Measurements from ENCODE around the gene SPIN1. TPM values are rescaled to one million over a fixed set of nuclear protein-coding genes. Genes with fewer than 3 reads are reported as not detected.

SPIN1 gene
- total and polyA plus RNA-seq, 4 donors, result 40.8 to 93.3 (median 60.5) TPM

DNA sequence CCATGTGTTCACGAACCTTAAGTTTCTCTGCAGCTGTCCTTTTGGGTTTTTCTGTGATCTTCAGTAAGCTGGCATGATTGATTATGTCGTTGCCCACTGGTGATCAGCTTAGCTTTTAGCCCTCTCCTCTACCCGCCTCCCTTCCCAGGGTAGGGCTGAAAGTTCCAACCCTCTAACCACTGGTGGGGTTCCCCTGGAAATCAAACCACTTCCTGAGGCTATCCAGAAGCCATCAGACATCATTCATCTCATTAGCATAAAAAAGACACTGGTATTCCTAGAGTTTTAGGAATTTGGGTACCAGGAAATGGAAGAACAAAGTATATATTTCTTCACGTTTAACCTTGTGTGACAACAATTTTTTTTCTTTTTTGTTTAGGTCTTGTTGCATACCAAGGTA, 29.8 kb downstream of the SPIN1 start:
- H3K4me3 ChIP-seq (ENCODE audit: low read length in 2 of 2), result no peak overlapping the region
- intact Hi-C loops (cut with DNase I), result no loop called here
- ATAC-seq (ENCODE audit: low FRiP score) (no peak), DNase-seq (no peak)
- H3K9me3 ChIP-seq (ENCODE audit: control insufficient read depth, low read length), result peaks cover 6% of the 10 kb centered on the region
- no peaks in the 10 kb centered on the region for H3K36me3 ChIP-seq (ENCODE audit: control insufficient read depth in 1 of 2, insufficient read depth in 2 of 2, low read length in 1 of 2)
- no peak overlapping the region for H3K27ac ChIP-seq (ENCODE audit: low read depth in 1 of 2, low read length in 2 of 2)
- WGBS, 2 donors, result 86% methylated on average over 4 of the region's 4 CpGs
- peaks cover 0 to 2% of the 10 kb centered on the region in 2 donors for H3K4me1 ChIP-seq (ENCODE audit: control insufficient read depth in 1 of 2, insufficient read depth in 2 of 2, low read length in 2 of 2)
- H3K27me3 ChIP-seq (ENCODE audit: control insufficient read depth in 1 of 2, insufficient read depth in 2 of 2, low read length in 1 of 2), result no peaks in the 10 kb centered on the region

DNA sequence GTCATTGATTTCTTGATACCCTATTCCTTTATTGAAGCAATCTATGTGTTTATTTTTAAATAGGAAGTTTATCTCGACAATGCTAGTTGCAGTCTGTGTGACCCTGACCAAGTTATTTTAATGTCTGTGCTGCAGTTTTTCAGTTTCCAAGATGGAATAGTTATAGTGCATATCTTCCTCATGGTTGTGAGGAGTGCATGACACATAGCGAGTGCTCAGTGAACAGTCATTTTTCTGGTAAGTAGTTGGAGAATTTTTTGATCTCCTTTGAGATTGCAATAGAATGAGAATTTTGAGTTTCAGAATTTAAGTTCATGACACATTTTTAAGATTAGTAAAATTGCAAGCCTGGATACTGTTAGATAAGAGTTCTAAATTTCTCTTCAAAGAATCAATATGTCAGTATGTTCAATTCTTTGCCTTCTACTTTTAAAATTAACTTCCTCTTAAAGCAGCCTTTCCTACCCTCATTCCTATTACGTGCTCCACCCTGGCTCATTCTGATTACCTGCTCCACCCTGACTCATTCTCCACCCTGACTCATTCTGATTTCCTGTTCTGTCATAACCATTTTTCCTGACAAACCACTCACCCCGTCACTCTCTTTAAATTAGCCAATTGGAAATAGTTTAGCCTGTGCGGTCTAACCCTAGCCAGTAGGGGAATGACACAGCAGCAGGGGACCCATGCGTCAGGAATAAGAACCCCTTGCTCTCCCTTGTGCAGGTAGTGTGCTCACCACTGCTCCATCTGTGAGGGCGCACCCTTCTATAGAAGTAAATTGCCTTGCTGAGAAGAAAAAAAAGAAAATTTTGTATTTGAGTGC, 30.7 kb downstream of the SPIN1 start:
- Histone ChIP-seq H3K4me3 (ENCODE audit: low read length in 2 of 2) (no peak overlapping the region), H3K4me1 (ENCODE audit: control insufficient read depth in 1 of 2, insufficient read depth in 2 of 2, low read length in 2 of 2) (no peaks in the 10 kb centered on the region), H3K9me3 (ENCODE audit: control insufficient read depth, low read length) (peaks cover 6% of the 10 kb centered on the region), H3K36me3 (ENCODE audit: control insufficient read depth in 1 of 2, insufficient read depth in 2 of 2, low read length in 1 of 2) (no peaks in the 10 kb centered on the region), H3K27me3 (ENCODE audit: control insufficient read depth in 1 of 2, insufficient read depth in 2 of 2, low read length in 1 of 2) (no peaks in the 10 kb centered on the region), H3K27ac (ENCODE audit: low read depth in 1 of 2, low read length in 2 of 2) (no peak overlapping the region)
- WGBS, 2 donors, result 96% methylated on average over 7 of the region's 7 CpGs
- intact Hi-C loops (cut with DNase I), result no loop called here
- ATAC-seq (ENCODE audit: low FRiP score), result no peak
- no peak for DNase-seq

DNA sequence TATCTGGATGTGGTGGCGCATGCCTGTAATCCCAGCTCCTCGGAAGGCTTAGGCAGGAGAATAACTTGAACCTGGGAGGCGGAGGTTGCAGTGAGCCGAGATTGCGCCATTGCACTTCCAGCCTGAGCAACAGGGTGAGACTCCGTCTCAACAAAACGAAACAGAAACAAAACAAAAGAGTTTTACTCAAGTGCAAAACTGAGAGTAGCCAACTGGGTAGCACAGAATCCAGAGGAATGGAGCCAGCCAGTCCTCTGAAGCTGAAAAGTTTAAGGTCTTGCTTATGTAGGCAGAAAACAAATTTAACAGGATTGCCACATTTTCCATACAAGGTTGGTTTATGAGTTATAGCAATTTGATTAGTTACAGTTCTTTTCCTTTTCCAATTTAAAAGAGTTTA, 32.0 kb downstream of the SPIN1 start:
- no peaks in the 10 kb centered on the region for H3K36me3 ChIP-seq (ENCODE audit: control insufficient read depth in 1 of 2, insufficient read depth in 2 of 2, low read length in 1 of 2)
- peaks cover 0 to 5% of the 10 kb centered on the region in 2 donors for H3K4me1 ChIP-seq (ENCODE audit: control insufficient read depth in 1 of 2, insufficient read depth in 2 of 2, low read length in 2 of 2)
- DNase-seq, result no peak
- H3K27me3 ChIP-seq (ENCODE audit: control insufficient read depth in 1 of 2, insufficient read depth in 2 of 2, low read length in 1 of 2), result no peaks in the 10 kb centered on the region
- intact Hi-C loops (cut with DNase I), result no loop called here
- WGBS, 2 donors, result 88 to 92% methylated on average over 7 of the region's 7 CpGs
- H3K4me3 ChIP-seq (ENCODE audit: low read length in 2 of 2), result no peak overlapping the region
- peaks cover 6% of the 10 kb centered on the region for H3K9me3 ChIP-seq (ENCODE audit: control insufficient read depth, low read length)
- no peak overlapping the region for H3K27ac ChIP-seq (ENCODE audit: low read depth in 1 of 2, low read length in 2 of 2)
- ATAC-seq (ENCODE audit: low FRiP score), result no peak

DNA sequence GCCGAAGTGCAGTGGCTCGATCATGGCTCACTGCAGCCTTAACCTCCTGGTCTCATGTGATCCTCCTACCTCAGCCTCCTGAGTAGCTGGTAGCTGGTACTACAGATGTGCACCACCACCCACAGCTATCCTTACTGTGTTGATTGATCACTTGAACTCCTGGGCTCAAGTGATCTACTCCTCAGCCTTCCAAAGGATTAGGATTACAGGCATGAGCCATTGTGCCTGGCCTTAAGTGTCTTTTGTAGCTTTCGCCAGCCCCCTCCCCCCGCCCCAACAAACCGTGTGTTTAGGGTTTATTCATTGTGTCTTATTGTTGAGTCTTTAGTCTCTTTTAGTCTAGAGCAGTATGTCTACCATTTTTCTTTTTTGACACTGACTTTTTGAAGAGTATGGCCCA, 33.1 kb downstream of the SPIN1 start:
- no peak for DNase-seq
- 85 to 88% methylated on average over 5 of the region's 5 CpGs for WGBS, 2 donors
- Histone ChIP-seq H3K27me3 (ENCODE audit: control insufficient read depth in 1 of 2, insufficient read depth in 2 of 2, low read length in 1 of 2) (no peaks in the 10 kb centered on the region), H3K36me3 (ENCODE audit: control insufficient read depth in 1 of 2, insufficient read depth in 2 of 2, low read length in 1 of 2) (no peaks in the 10 kb centered on the region), H3K9me3 (ENCODE audit: control insufficient read depth, low read length) (peaks cover 6% of the 10 kb centered on the region), H3K4me1 (ENCODE audit: control insufficient read depth in 1 of 2, insufficient read depth in 2 of 2, low read length in 2 of 2) (peaks cover 0 to 9% of the 10 kb centered on the region in 2 donors), H3K4me3 (ENCODE audit: low read length in 2 of 2) (no peak overlapping the region), H3K27ac (ENCODE audit: low read depth in 1 of 2, low read length in 2 of 2) (no peak overlapping the region)
- intact Hi-C loops (cut with DNase I), result no loop called here
- ATAC-seq (ENCODE audit: low FRiP score), result no peak

DNA sequence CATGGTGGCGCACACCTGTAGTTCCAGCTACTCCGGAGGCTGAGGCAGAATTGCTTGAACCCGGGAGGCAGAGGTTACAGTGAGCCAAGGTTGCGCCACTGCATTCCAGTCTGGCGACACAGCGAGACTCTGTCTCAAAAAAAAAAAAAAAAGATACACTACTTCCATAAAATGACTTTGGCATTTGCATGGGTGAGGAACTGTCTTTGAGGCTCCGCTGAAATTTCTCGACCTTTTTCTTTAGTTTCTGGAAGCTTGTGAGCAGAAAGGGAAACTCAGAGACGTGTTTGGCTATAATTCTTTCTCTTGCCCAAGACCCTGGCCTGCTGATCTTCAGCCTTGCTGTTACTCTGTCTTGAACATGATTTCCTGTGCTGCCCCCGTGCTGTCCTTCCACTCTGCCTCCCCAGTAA, 37.3 kb downstream of the SPIN1 start:
- H3K9me3 ChIP-seq (ENCODE audit: control insufficient read depth, low read length), result no peaks in the 10 kb centered on the region
- H3K27me3 ChIP-seq (ENCODE audit: control insufficient read depth in 1 of 2, insufficient read depth in 2 of 2, low read length in 1 of 2), result no peaks in the 10 kb centered on the region
- H3K27ac ChIP-seq (ENCODE audit: low read depth in 1 of 2, low read length in 2 of 2), result no peak overlapping the region
- peaks cover 0 to 9% of the 10 kb centered on the region in 2 donors for H3K4me1 ChIP-seq (ENCODE audit: control insufficient read depth in 1 of 2, insufficient read depth in 2 of 2, low read length in 2 of 2)
- intact Hi-C loops (cut with DNase I), result no loop called here
- no peak for ATAC-seq (ENCODE audit: low FRiP score)
- 76 to 82% methylated on average over 10 of the region's 10 CpGs for WGBS, 2 donors
- no peak overlapping the region for H3K4me3 ChIP-seq (ENCODE audit: low read length in 2 of 2)
- peak in 1 of 2 donors; percentile 51 for DNase-seq
- H3K36me3 ChIP-seq (ENCODE audit: control insufficient read depth in 1 of 2, insufficient read depth in 2 of 2, low read length in 1 of 2), result no peaks in the 10 kb centered on the region

DNA sequence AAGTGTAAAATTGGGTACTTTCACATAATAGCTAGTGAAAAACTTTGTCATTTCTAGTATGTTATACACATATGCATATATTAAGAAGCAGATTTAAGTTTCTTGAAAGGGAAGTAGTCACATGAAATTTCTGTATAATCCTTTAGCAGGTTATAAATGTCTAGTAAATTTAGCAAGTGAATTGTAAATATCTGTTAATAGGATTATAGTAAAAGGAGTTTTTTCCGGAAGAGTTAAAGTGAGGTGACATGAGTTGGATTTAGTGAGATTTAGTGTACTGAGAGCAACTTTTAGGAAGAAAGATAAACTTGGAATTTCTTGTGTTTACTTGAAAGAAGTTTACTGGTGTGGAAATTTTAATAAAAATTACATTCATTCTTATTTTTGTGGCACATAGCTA, 38.4 kb downstream of the SPIN1 start:
- Histone ChIP-seq H3K36me3 (ENCODE audit: control insufficient read depth in 1 of 2, insufficient read depth in 2 of 2, low read length in 1 of 2) (no peaks in the 10 kb centered on the region), H3K27me3 (ENCODE audit: control insufficient read depth in 1 of 2, insufficient read depth in 2 of 2, low read length in 1 of 2) (no peaks in the 10 kb centered on the region), H3K9me3 (ENCODE audit: control insufficient read depth, low read length) (no peaks in the 10 kb centered on the region), H3K4me1 (ENCODE audit: control insufficient read depth in 1 of 2, insufficient read depth in 2 of 2, low read length in 2 of 2) (peaks cover 0 to 9% of the 10 kb centered on the region in 2 donors), H3K27ac (ENCODE audit: low read depth in 1 of 2, low read length in 2 of 2) (no peak overlapping the region), H3K4me3 (ENCODE audit: low read length in 2 of 2) (no peak overlapping the region)
- DNase-seq, result no peak
- 84 to 86% methylated on average over 1 of the region's 1 CpG for WGBS, 2 donors
- intact Hi-C loops (cut with DNase I), result no loop called here
- no peak for ATAC-seq (ENCODE audit: low FRiP score)

DNA sequence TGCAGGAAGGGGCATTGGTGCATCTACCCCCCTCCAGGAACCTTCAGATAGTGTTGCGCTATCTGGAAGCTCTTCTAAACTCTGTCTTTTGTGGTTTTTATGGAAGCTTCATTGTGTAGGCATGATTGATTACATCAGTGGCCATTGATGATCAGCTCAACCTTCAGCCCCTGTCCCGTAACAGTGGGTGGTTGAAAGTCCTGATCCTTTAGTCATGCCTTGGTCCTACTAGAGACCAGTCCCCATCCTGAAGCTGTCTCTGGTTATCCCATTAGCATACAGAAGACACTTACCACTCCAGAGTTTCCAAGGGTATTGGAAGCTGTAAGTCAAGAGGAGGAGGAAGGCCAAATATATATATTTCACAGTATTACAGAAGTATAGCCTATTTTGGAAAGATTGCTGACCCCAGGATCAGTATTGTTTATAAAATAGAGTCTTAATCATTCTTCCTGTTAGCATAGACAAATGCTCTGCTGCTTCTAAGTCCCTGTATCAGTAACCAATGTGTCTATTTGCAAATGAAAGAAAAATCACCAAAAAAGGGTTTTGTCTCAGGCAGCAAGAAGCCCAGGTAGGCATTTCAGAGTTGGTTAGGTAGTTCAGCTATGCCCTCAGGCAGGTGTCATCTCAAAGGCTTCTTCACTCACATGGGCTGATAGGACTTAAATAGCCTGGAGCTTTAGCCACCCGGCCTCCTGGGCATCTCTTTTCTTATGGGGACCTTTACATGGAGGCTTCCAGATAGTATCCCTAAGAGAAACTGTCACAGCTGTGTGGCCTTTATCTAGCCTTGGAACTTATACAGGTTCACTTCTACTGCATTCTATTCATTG, 41.6 kb downstream of the SPIN1 start:
- no peak overlapping the region for H3K27ac ChIP-seq (ENCODE audit: low read depth in 1 of 2, low read length in 2 of 2)
- H3K36me3 ChIP-seq (ENCODE audit: control insufficient read depth in 1 of 2, insufficient read depth in 2 of 2, low read length in 1 of 2), result peaks cover 0 to 2% of the 10 kb centered on the region in 2 donors
- H3K4me1 ChIP-seq (ENCODE audit: control insufficient read depth in 1 of 2, insufficient read depth in 2 of 2, low read length in 2 of 2), result peaks cover 0 to 8% of the 10 kb centered on the region in 2 donors
- DNase-seq (no peak), ATAC-seq (ENCODE audit: low FRiP score) (no peak)
- intact Hi-C loops (cut with DNase I), result no loop called here
- no peaks in the 10 kb centered on the region for H3K27me3 ChIP-seq (ENCODE audit: control insufficient read depth in 1 of 2, insufficient read depth in 2 of 2, low read length in 1 of 2)
- no peak overlapping the region for H3K4me3 ChIP-seq (ENCODE audit: low read length in 2 of 2)
- H3K9me3 ChIP-seq (ENCODE audit: control insufficient read depth, low read length), result no peaks in the 10 kb centered on the region
- 91 to 92% methylated on average over 3 of the region's 3 CpGs for WGBS, 2 donors

DNA sequence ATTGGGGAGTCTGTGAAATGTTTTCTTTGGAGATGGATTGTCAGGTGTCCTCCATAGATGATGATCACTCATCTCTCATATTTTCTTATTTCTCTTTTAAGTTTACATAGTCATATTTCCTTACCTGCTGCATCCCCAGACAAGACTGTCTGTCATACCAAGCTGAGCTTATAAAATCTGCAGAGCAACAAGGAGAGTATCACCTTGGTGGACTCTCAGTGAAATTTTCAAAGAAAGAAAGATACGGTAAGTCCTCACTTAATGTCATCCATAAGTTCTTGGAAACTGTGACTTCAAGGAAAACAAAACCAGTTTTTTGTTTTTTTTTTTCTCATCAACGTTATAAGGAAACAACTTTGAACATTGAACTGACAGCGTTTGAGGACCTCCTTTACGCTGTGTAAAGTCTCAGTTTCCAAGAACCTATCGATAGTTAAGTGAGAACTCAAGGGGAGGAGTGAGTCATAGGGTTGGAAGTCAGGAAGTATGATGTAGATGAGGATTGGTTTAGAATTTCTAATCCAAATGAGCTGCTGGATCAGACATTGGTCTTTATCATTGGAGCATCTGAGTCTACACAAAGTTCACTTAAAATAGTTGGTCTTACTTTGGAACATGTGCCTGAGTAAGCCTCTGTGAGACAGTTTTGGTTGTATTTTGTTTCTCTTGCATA, 45.5 kb downstream of the SPIN1 start:
- H3K27me3 ChIP-seq (ENCODE audit: control insufficient read depth in 1 of 2, insufficient read depth in 2 of 2, low read length in 1 of 2), result no peaks in the 10 kb centered on the region
- 78 to 82% methylated on average over 5 of the region's 5 CpGs for WGBS, 2 donors
- H3K4me3 ChIP-seq (ENCODE audit: low read length in 2 of 2), result no peak overlapping the region
- peaks cover 0 to 4% of the 10 kb centered on the region in 2 donors for H3K36me3 ChIP-seq (ENCODE audit: control insufficient read depth in 1 of 2, insufficient read depth in 2 of 2, low read length in 1 of 2)
- H3K4me1 ChIP-seq (ENCODE audit: control insufficient read depth in 1 of 2, insufficient read depth in 2 of 2, low read length in 2 of 2), result no peaks in the 10 kb centered on the region
- intact Hi-C loops (cut with DNase I), result no loop called here
- DNase-seq, result no peak
- no peaks in the 10 kb centered on the region for H3K9me3 ChIP-seq (ENCODE audit: control insufficient read depth, low read length)
- ATAC-seq (ENCODE audit: low FRiP score), result no peak
- no peak overlapping the region for H3K27ac ChIP-seq (ENCODE audit: low read depth in 1 of 2, low read length in 2 of 2)
